Measurements from ENCODE around the gene CISH.
A peak's percentile ranks its signal among the peaks of the same experiment; 100 is the strongest.

Gene CISH

GRCh38 chr3:50609071-50609762 lies 2.4 kb downstream of the CISH start:
- Histone ChIP-seq H3K27me3 (ENCODE audit: control insufficient read depth, insufficient read depth, low read length) (no peaks in the 10 kb centered on the region), H3K9me3 (ENCODE audit: control insufficient read depth, low read length) (no peaks in the 10 kb centered on the region), H3K4me1 (ENCODE audit: control insufficient read depth, insufficient read depth, low read length) (peaks cover 34% of the 10 kb centered on the region), H3K9ac (ENCODE audit: low read length) (peak overlapping the region; percentile 31), H3K36me3 (ENCODE audit: control insufficient read depth, insufficient read depth, low read length) (no peaks in the 10 kb centered on the region), H3K4me3 (ENCODE audit: low read length) (no peak overlapping the region)

DNA sequence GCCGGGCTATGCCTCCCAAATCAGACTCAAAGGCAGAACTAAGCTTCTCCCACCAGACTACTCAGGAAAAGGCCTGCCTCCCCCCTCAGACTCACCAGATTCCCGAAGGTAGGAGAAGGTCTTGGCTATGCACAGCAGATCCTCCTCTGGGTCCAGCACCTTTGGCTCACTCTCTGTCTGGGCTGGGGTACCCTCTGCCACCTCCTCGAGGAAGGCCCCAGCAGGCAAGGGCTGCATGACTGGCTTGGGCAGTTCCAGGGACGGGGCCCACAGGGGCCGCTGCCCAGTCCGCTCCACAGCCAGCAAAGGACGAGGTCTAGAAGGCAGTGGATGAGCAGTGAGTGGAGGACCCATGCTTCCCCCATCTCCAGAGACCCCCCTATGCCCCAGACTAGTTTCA lies 3.3 kb downstream of the CISH start:
- no peak overlapping the region for H3K4me3 ChIP-seq (ENCODE audit: low read length)
- no peaks in the 10 kb centered on the region for H3K36me3 ChIP-seq (ENCODE audit: control insufficient read depth, insufficient read depth, low read length)

DNA sequence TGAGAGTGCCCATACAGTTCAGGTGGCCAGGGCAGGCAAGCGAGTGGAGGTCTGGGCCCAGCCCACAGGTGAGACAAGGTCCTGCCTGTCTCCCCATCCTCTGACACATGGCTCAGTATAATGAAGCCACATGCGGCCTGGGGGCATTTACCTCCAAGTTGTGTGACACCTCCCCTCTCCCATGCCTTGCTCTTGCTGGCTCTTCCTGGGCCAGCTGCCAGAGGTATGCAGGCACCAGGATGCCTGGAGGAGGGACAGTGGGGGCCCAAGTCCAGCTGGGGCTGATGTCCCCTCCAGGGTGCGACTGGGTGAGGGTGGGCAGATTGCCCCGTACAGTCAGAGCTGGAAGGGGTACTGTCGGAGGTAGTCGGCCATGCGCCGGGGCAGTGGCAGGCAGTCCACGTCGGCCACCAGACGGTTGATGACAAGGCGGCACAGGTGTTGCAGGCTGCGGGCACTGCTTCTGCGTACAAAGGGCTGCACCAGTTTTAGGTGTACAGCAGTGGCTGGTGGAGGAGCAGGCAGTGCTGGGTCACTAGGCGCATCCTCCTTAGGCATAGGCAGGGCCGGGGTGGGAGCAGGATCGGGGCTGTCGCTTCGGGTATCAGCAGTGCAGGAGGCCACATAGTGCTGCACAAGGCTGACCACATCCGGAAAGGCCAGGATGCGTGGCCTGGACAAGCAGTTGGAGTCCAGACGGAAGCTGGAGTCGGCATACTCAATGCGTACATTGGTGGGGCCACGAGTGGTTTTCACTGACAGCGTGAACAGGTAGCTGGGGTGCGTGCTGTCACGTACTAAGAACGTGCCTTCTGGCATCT lies 4.1 kb downstream of the CISH start:
- no peak overlapping the region for H3K4me3 ChIP-seq (ENCODE audit: low read length)
- H3K36me3 ChIP-seq (ENCODE audit: control insufficient read depth, insufficient read depth, low read length), result no peaks in the 10 kb centered on the region
- peaks cover 40% of the 10 kb centered on the region for H3K4me1 ChIP-seq (ENCODE audit: control insufficient read depth, insufficient read depth, low read length)
- no peaks in the 10 kb centered on the region for H3K27me3 ChIP-seq (ENCODE audit: control insufficient read depth, insufficient read depth, low read length)
- H3K9ac ChIP-seq (ENCODE audit: low read length), result no peak overlapping the region
- no peaks in the 10 kb centered on the region for H3K9me3 ChIP-seq (ENCODE audit: control insufficient read depth, low read length)

More for the DNA sequence above, 3.3 kb downstream of the CISH start:
- Histone ChIP-seq H3K9me3 (ENCODE audit: control insufficient read depth, low read length) (no peaks in the 10 kb centered on the region), H3K4me1 (ENCODE audit: control insufficient read depth, insufficient read depth, low read length) (peaks cover 39% of the 10 kb centered on the region), H3K9ac (ENCODE audit: low read length) (no peak overlapping the region), H3K27me3 (ENCODE audit: control insufficient read depth, insufficient read depth, low read length) (no peaks in the 10 kb centered on the region)

- Histone ChIP-seq H3K27me3 (ENCODE audit: control insufficient read depth, insufficient read depth, low read length) (no peaks in the 10 kb centered on the region), H3K36me3 (ENCODE audit: control insufficient read depth, insufficient read depth, low read length) (no peaks in the 10 kb centered on the region), H3K9me3 (ENCODE audit: control insufficient read depth, low read length) (no peaks in the 10 kb centered on the region), H3K4me1 (ENCODE audit: control insufficient read depth, insufficient read depth, low read length) (peaks cover 46% of the 10 kb centered on the region), H3K9ac (ENCODE audit: low read length) (no peak overlapping the region), H3K4me3 (ENCODE audit: low read length) (no peak overlapping the region)
Observed at GRCh38 chr3:50606596-50606995, 5.0 kb downstream of the CISH start.

GRCh38 chr3:50605901-50606326 lies 5.7 kb downstream of the CISH start:
- no peak overlapping the region for H3K4me3 ChIP-seq (ENCODE audit: low read length)
- no peaks in the 10 kb centered on the region for H3K36me3 ChIP-seq (ENCODE audit: control insufficient read depth, insufficient read depth, low read length)

GRCh38 chr3:50604628-50605588 lies 6.7 kb downstream of the CISH start:
- Histone ChIP-seq H3K4me1 (ENCODE audit: control insufficient read depth, insufficient read depth, low read length) (peaks cover 49% of the 10 kb centered on the region), H3K27me3 (ENCODE audit: control insufficient read depth, insufficient read depth, low read length) (no peaks in the 10 kb centered on the region), H3K4me3 (ENCODE audit: low read length) (no peak overlapping the region), H3K9me3 (ENCODE audit: control insufficient read depth, low read length) (no peaks in the 10 kb centered on the region), H3K36me3 (ENCODE audit: control insufficient read depth, insufficient read depth, low read length) (no peaks in the 10 kb centered on the region), H3K9ac (ENCODE audit: low read length) (no peak overlapping the region)

More at GRCh38 chr3:50605901-50606326, 5.7 kb downstream of the CISH start:
- no peaks in the 10 kb centered on the region for H3K27me3 ChIP-seq (ENCODE audit: control insufficient read depth, insufficient read depth, low read length)
- peaks cover 49% of the 10 kb centered on the region for H3K4me1 ChIP-seq (ENCODE audit: control insufficient read depth, insufficient read depth, low read length)
- H3K9me3 ChIP-seq (ENCODE audit: control insufficient read depth, low read length), result no peaks in the 10 kb centered on the region
- H3K9ac ChIP-seq (ENCODE audit: low read length), result no peak overlapping the region

GRCh38 chr3:50604110-50604621 lies 7.4 kb downstream of the CISH start:
- Histone ChIP-seq H3K4me3 (ENCODE audit: low read length) (no peak overlapping the region), H3K9ac (ENCODE audit: low read length) (no peak overlapping the region), H3K27me3 (ENCODE audit: control insufficient read depth, insufficient read depth, low read length) (no peaks in the 10 kb centered on the region), H3K4me1 (ENCODE audit: control insufficient read depth, insufficient read depth, low read length) (peaks cover 45% of the 10 kb centered on the region), H3K36me3 (ENCODE audit: control insufficient read depth, insufficient read depth, low read length) (no peaks in the 10 kb centered on the region), H3K9me3 (ENCODE audit: control insufficient read depth, low read length) (no peaks in the 10 kb centered on the region)

DNA sequence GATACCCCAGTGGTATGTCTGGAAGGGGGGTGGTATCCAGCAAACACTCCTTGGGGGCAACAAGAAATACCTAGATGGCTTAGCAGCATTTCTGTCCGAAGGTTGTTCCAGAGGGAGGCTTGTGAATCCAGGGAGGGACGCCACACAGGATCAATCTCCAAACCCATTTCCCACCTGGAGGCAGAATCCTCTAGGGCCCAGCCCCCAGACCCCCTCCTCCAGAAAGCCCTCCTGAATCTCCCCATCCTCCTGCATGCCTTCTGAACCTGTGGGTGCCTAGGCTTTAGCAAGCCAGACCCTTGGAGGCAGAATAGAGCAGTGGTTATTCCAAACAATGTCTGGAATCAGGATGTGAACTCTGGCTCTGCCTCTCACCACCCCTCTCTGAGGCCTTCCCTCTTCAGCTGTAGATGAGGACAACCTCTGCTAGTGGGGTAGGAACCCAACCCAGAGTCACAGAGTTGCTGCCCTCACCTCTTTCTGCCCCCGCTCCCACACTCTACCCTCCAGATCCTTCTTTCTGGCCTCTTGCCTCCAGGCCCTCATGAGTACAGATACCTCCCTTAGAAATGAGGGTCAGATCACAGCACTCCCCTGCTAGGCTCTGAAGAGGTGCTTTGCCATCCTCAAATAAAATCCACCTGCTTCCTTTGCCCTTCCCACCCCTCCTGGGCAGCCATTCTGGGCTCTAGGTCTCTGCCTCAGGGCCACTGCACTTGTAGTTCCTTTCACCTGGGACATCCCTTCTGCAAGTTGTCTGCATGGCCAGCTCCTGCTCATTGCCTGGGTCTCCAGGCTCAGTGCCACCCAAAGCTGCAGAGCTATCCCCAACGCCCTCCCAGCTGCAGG lies 8.1 kb downstream of the CISH start:
- peaks cover 41% of the 10 kb centered on the region for H3K4me1 ChIP-seq (ENCODE audit: control insufficient read depth, insufficient read depth, low read length)
- no peaks in the 10 kb centered on the region for H3K27me3 ChIP-seq (ENCODE audit: control insufficient read depth, insufficient read depth, low read length)
- peak overlapping the region; percentile 76 for H3K9ac ChIP-seq (ENCODE audit: low read length)
- no peaks in the 10 kb centered on the region for H3K36me3 ChIP-seq (ENCODE audit: control insufficient read depth, insufficient read depth, low read length)
- no peaks in the 10 kb centered on the region for H3K9me3 ChIP-seq (ENCODE audit: control insufficient read depth, low read length)
- no peak overlapping the region for H3K4me3 ChIP-seq (ENCODE audit: low read length)

GRCh38 chr3:50602595-50603191 lies 8.9 kb downstream of the CISH start:
- Histone ChIP-seq H3K9me3 (ENCODE audit: control insufficient read depth, low read length) (no peaks in the 10 kb centered on the region), H3K27me3 (ENCODE audit: control insufficient read depth, insufficient read depth, low read length) (no peaks in the 10 kb centered on the region), H3K4me3 (ENCODE audit: low read length) (no peak overlapping the region), H3K9ac (ENCODE audit: low read length) (peak overlapping the region; percentile 76), H3K4me1 (ENCODE audit: control insufficient read depth, insufficient read depth, low read length) (peaks cover 41% of the 10 kb centered on the region), H3K36me3 (ENCODE audit: control insufficient read depth, insufficient read depth, low read length) (no peaks in the 10 kb centered on the region)

- Histone ChIP-seq H3K4me1 (ENCODE audit: control insufficient read depth, insufficient read depth, low read length) (peaks cover 41% of the 10 kb centered on the region), H3K9me3 (ENCODE audit: control insufficient read depth, low read length) (no peaks in the 10 kb centered on the region), H3K36me3 (ENCODE audit: control insufficient read depth, insufficient read depth, low read length) (no peaks in the 10 kb centered on the region), H3K4me3 (ENCODE audit: low read length) (peak overlapping the region; percentile 27), H3K9ac (ENCODE audit: low read length) (peak overlapping the region; percentile 76), H3K27me3 (ENCODE audit: control insufficient read depth, insufficient read depth, low read length) (no peaks in the 10 kb centered on the region)
Observed at GRCh38 chr3:50600841-50601591, 10.6 kb downstream of the CISH start.
